Measurements from ENCODE around the gene P2RX2.
A peak's percentile ranks its signal among the peaks of the same experiment; 100 is the strongest.
"Not testable (repeated sequence)": the region's sequence is repeated elsewhere in the genome, so short reads cannot be mapped to it uniquely, and the experiment has no call there.

The P2RX2 gene

DNA sequence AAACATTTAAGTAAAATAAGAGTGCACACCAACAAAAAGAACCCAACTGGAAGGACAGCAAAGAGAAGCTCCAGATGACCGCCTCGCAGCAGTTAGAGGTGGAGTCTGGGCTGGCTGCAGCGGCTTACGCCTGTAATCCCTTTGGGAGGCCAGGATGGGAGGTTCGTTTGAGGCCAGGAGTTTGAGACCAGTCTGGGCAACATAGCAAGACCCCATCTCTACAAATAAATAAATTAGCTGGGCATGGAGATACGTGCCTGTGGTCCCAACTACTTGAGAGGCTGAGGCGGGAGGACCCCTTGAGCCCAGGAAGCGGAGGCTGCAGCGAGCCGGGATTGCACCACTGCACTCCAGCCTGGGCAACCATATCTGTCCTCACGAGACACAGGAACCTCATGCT is 23.4 kb upstream of the P2RX2 start:
- Histone ChIP-seq H3K4me3 (ENCODE audit: low read length) (no peak overlapping the region), H3K36me3 (ENCODE audit: control insufficient read depth, low read length) (no peaks in the 10 kb centered on the region), H3K4me2 (ENCODE audit: low read length) (no peak overlapping the region), H3K27ac (ENCODE audit: low read depth, low read length) (no peak overlapping the region), H3K9me3 (ENCODE audit: control insufficient read depth, insufficient read depth, low read length) (no peaks in the 10 kb centered on the region), H3K79me2 (ENCODE audit: control insufficient read depth, low read length) (no peaks in the 10 kb centered on the region), H4K20me1 (ENCODE audit: control insufficient read depth, insufficient read depth, low read depth, low read length) (no peaks in the 10 kb centered on the region), H3F3A (ENCODE audit: control insufficient read depth, insufficient read depth) (peaks cover 13% of the 10 kb centered on the region), H3K27me3 (ENCODE audit: control insufficient read depth, low read length) (no peaks in the 10 kb centered on the region; the same call in 1 of the 2 replicates), H3K4me1 (ENCODE audit: control insufficient read depth, low read length) (peaks cover 19% of the 10 kb centered on the region), H3K9me2 (replicated peaks; ENCODE audit: control insufficient read depth, low read length) (no peaks in the 10 kb centered on the region)
- TF ChIP-seq, protein P1, sequence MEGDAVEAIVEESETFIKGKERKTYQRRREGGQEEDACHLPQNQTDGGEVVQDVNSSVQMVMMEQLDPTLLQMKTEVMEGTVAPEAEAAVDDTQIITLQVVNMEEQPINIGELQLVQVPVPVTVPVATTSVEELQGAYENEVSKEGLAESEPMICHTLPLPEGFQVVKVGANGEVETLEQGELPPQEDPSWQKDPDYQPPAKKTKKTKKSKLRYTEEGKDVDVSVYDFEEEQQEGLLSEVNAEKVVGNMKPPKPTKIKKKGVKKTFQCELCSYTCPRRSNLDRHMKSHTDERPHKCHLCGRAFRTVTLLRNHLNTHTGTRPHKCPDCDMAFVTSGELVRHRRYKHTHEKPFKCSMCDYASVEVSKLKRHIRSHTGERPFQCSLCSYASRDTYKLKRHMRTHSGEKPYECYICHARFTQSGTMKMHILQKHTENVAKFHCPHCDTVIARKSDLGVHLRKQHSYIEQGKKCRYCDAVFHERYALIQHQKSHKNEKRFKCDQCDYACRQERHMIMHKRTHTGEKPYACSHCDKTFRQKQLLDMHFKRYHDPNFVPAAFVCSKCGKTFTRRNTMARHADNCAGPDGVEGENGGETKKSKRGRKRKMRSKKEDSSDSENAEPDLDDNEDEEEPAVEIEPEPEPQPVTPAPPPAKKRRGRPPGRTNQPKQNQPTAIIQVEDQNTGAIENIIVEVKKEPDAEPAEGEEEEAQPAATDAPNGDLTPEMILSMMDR (IDR thresholded peaks at IDR 0.05; ENCODE audit: low read depth, low read length, poor library complexity, severe bottlenecking), result no peak
- TF ChIP-seq EZH2phosphoT487 (IDR thresholded peaks at IDR 0.05; ENCODE audit: borderline replicate concordance, low read length), result no peak

GRCh38 chr12:132596016-132596415 is 22.6 kb upstream of the P2RX2 start:
- H3K36me3 ChIP-seq (ENCODE audit: control insufficient read depth, low read length), result no peaks in the 10 kb centered on the region
- H3K9me2 ChIP-seq (replicated peaks; ENCODE audit: control insufficient read depth, low read length), result no peaks in the 10 kb centered on the region
- no peak overlapping the region for H3K4me3 ChIP-seq (ENCODE audit: low read length)
- H3F3A ChIP-seq (ENCODE audit: control insufficient read depth, insufficient read depth), result peaks cover 13% of the 10 kb centered on the region
- H3K79me2 ChIP-seq (ENCODE audit: control insufficient read depth, low read length), result no peaks in the 10 kb centered on the region
- no peaks in the 10 kb centered on the region for H4K20me1 ChIP-seq (ENCODE audit: control insufficient read depth, insufficient read depth, low read depth, low read length)
- peaks cover 27% of the 10 kb centered on the region for H3K4me1 ChIP-seq (ENCODE audit: control insufficient read depth, low read length)
- H3K9me3 ChIP-seq (ENCODE audit: control insufficient read depth, insufficient read depth, low read length), result no peaks in the 10 kb centered on the region
- H3K27me3 ChIP-seq (ENCODE audit: control insufficient read depth, low read length), result no peaks in the 10 kb centered on the region; the same call in 1 of the 2 replicates
- H3K27ac ChIP-seq (ENCODE audit: low read depth, low read length), result no peak overlapping the region
- no peak for TF ChIP-seq EZH2phosphoT487 (IDR thresholded peaks at IDR 0.05; ENCODE audit: borderline replicate concordance, low read length)
- TF ChIP-seq, protein P1 (IDR thresholded peaks at IDR 0.05; ENCODE audit: low read depth, low read length, poor library complexity, severe bottlenecking), result no peak
- no peak overlapping the region for H3K4me2 ChIP-seq (ENCODE audit: low read length)

DNA sequence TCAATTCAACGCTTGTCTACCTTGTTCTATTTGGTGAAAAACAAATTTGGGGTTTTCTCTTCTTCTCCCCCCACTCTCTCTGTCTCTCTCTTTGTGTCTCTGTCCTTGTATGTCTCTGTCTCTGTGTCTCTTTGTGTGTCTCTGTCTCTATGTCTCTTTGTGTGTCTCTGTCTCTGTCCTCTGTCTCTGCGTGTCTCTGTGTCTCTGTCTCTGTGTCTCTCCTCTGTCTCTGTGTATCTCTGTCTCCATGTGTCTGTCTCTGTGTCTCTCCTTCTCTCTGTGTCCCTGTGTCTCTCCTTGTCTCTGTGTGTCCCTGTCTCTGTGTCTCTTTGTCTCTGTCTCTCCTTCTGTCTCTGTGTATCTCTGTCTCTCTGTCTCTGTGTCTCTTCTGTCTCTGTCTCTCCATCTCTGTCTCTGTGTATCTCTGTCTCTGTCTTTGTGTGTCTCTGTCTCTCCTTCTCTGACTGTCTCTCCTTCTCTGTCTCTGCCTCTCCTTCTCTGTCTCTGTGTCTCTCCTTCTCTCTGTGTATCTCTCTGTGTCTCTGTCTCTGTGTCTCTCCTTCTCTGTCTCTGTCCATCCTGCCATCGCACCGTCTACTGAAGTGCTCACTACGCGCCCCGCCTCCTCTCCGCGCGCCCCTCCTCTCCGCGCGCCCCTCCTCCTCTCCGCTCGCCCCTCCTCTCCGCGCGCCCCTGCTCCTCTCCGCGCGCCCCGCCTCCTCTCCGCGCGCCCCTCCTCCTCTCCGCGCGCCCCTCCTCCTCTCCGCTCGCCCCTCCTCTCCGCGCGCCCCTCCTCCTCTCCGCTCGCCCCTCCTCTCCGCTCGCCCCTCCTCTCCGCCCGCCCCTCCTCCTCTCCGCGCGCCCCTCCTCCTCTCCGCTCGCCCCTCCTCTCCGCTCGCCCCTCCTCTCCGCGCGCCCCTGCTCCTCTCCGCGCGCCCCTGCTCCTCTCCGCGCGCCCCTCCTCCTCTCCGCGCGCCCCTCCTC is 21.0 kb upstream of the P2RX2 start:
- Histone ChIP-seq H3K79me2 (ENCODE audit: control insufficient read depth, low read length) (no peaks in the 10 kb centered on the region), H3K27ac (ENCODE audit: low read depth, low read length) (no peak overlapping the region), H3K4me1 (ENCODE audit: control insufficient read depth, low read length) (peaks cover 29% of the 10 kb centered on the region), H3K9me3 (ENCODE audit: control insufficient read depth, insufficient read depth, low read length) (no peaks in the 10 kb centered on the region), H3K36me3 (ENCODE audit: control insufficient read depth, low read length) (no peaks in the 10 kb centered on the region), H4K20me1 (ENCODE audit: control insufficient read depth, insufficient read depth, low read depth, low read length) (no peaks in the 10 kb centered on the region), H3K9me2 (replicated peaks; ENCODE audit: control insufficient read depth, low read length) (no peaks in the 10 kb centered on the region), H3K27me3 (ENCODE audit: control insufficient read depth, low read length) (no peaks in the 10 kb centered on the region; the same call in 1 of the 2 replicates), H3F3A (ENCODE audit: control insufficient read depth, insufficient read depth) (peaks cover 13% of the 10 kb centered on the region), H3K4me3 (ENCODE audit: low read length) (peak overlapping the region; percentile 83), H3K4me2 (ENCODE audit: low read length) (peak overlapping the region; percentile 69)
- TF ChIP-seq, protein P1 (IDR thresholded peaks at IDR 0.05; ENCODE audit: low read depth, low read length, poor library complexity, severe bottlenecking), result no peak
- no peak for TF ChIP-seq EZH2phosphoT487 (IDR thresholded peaks at IDR 0.05; ENCODE audit: borderline replicate concordance, low read length)

- peaks cover 29% of the 10 kb centered on the region for H3K4me1 ChIP-seq (ENCODE audit: control insufficient read depth, low read length)
- H3F3A ChIP-seq (ENCODE audit: control insufficient read depth, insufficient read depth), result peaks cover 13% of the 10 kb centered on the region
- peak overlapping the region; percentile 80; the same call in 1 of the 2 replicates for H3K4me2 ChIP-seq (ENCODE audit: low read length)
- H3K9me2 ChIP-seq (replicated peaks; ENCODE audit: control insufficient read depth, low read length); H3K36me3 ChIP-seq (ENCODE audit: control insufficient read depth, low read length); H3K27me3 ChIP-seq (ENCODE audit: control insufficient read depth, low read length); H3K79me2 ChIP-seq (ENCODE audit: control insufficient read depth, low read length); H4K20me1 ChIP-seq (ENCODE audit: control insufficient read depth, insufficient read depth, low read depth, low read length); H3K4me3 ChIP-seq (ENCODE audit: low read length); H3K9me3 ChIP-seq (ENCODE audit: control insufficient read depth, insufficient read depth, low read length); H3K27ac ChIP-seq (ENCODE audit: low read depth, low read length): not testable (repeated sequence)
Measured at GRCh38 chr12:132599502-132599901, 19.1 kb upstream of the P2RX2 start.
